GM12892 (cell line): ENCODE measurements around the gene IL17C.

ENCODE experiments used
- POLR2A ChIP-seq: IDR thresholded peaks from 2 replicates; pipeline ENCODE4 v1.6.1; 2011; ENCODE audit warnings: low read depth, low read length, control low read depth
- POLR2AphosphoS5 ChIP-seq: IDR thresholded peaks from 2 replicates; pipeline ENCODE4 v1.6.1; 2011; ENCODE audit warnings: low read depth, low read length, control low read depth

- TF ChIP-seq POLR2A (no peak), POLR2AphosphoS5 (no peak)
Measured at GRCh38 chr16:88645455-88645854, 7.1 kb downstream of the IL17C start.
